ENCODE data around the gene TEC. TPM values are rescaled to one million over a fixed set of nuclear protein-coding genes. Genes with fewer than 3 reads are reported as not detected.

The TEC gene
- polyA plus RNA-seq, 1 donor (not counting 4 experiments of a cell fraction or from before 2014, with no cell fraction given) = 0.39 TPM

- H3K27ac ChIP-seq (ENCODE audit: control insufficient read depth, insufficient read depth, low read length) = no peak overlapping the region
- DNase-seq (ENCODE audit: low read depth, low spot score) = no peak
- H2AFZ ChIP-seq (ENCODE audit: control insufficient read depth, low read length) = peak overlapping the region; percentile 41
- no peak overlapping the region for H3K4me2 ChIP-seq (ENCODE audit: control insufficient read depth, extremely low read depth, insufficient read depth, low read depth, low read length)
- H3K4me1 ChIP-seq (ENCODE audit: control insufficient read depth, extremely low read depth, insufficient read depth, low read length) = peaks cover 8% of the 10 kb centered on the region
- H3K9ac ChIP-seq (ENCODE audit: control insufficient read depth, extremely low read depth, insufficient read depth, low read length) = no peak overlapping the region
- no peaks in the 10 kb centered on the region for H4K20me1 ChIP-seq (ENCODE audit: control insufficient read depth, extremely low read depth, insufficient read depth, low read length)
- H3K36me3 ChIP-seq (ENCODE audit: control insufficient read depth in 2 of 2, extremely low read depth in 1 of 2, insufficient read depth in 2 of 2, low read length in 2 of 2) = no peaks in the 10 kb centered on the region
- dilution Hi-C loops (cut with MboI; ENCODE audit: extremely low pct_ligation_motif_present, low sequenced_read_pairs) = no loop called here
- no peaks in the 10 kb centered on the region for H3K27me3 ChIP-seq (ENCODE audit: control insufficient read depth, extremely low read depth, insufficient read depth, low read length)
- H3K79me2 ChIP-seq (ENCODE audit: control insufficient read depth, insufficient read depth, low read length) = no peaks in the 10 kb centered on the region
- TF ChIP-seq CTCF (optimal IDR thresholded peaks at IDR 0.05 in 1 of 3, IDR thresholded peaks at IDR 0.05 in 1 of 3, conservative IDR thresholded peaks at IDR 0.05 in 1 of 3; ENCODE audit: extremely low read depth in 1 of 3, insufficient read depth in 2 of 3, low read length in 3 of 3) = peak; percentile 37 to 69 (median 67)
- TF ChIP-seq EZH2 (IDR thresholded peaks at IDR 0.05; ENCODE audit: low read length) = no peak
- H3K9me3 ChIP-seq (ENCODE audit: control insufficient read depth, low read depth, low read length) = no peaks in the 10 kb centered on the region
- H3K4me3 ChIP-seq (ENCODE audit: control insufficient read depth in 2 of 3, extremely low read depth in 1 of 3, insufficient read depth in 2 of 3, low read depth in 1 of 3, low read length in 3 of 3) = no peak overlapping the region
- H3K9me1 ChIP-seq (ENCODE audit: control insufficient read depth, extremely low read depth, insufficient read depth, low read length) = no peaks in the 10 kb centered on the region
- FAIRE-seq = peak; percentile 85
Measured at GRCh38 chr4:48109413-48110263, 160.0 kb downstream of the TEC start.

GRCh38 chr4:48108309-48109073 lies 161.1 kb downstream of the TEC start:
- Histone ChIP-seq H3K79me2 (ENCODE audit: control insufficient read depth, insufficient read depth, low read length) (no peaks in the 10 kb centered on the region), H2AFZ (ENCODE audit: control insufficient read depth, low read length) (no peak overlapping the region), H3K27me3 (ENCODE audit: control insufficient read depth, extremely low read depth, insufficient read depth, low read length) (no peaks in the 10 kb centered on the region), H3K36me3 (ENCODE audit: control insufficient read depth in 2 of 2, extremely low read depth in 1 of 2, insufficient read depth in 2 of 2, low read length in 2 of 2) (no peaks in the 10 kb centered on the region), H3K27ac (ENCODE audit: control insufficient read depth, insufficient read depth, low read length) (no peak overlapping the region), H3K9me3 (ENCODE audit: control insufficient read depth, low read depth, low read length) (no peaks in the 10 kb centered on the region), H3K9me1 (ENCODE audit: control insufficient read depth, extremely low read depth, insufficient read depth, low read length) (no peaks in the 10 kb centered on the region), H3K9ac (ENCODE audit: control insufficient read depth, extremely low read depth, insufficient read depth, low read length) (no peak overlapping the region), H4K20me1 (ENCODE audit: control insufficient read depth, extremely low read depth, insufficient read depth, low read length) (no peaks in the 10 kb centered on the region), H3K4me2 (ENCODE audit: control insufficient read depth, extremely low read depth, insufficient read depth, low read depth, low read length) (no peak overlapping the region), H3K4me1 (ENCODE audit: control insufficient read depth, extremely low read depth, insufficient read depth, low read length) (peaks cover 11% of the 10 kb centered on the region), H3K4me3 (ENCODE audit: control insufficient read depth in 2 of 3, extremely low read depth in 1 of 3, insufficient read depth in 2 of 3, low read depth in 1 of 3, low read length in 3 of 3) (no peak overlapping the region)
- no peak for DNase-seq (ENCODE audit: low read depth, low spot score)
- no peak for FAIRE-seq
- TF ChIP-seq CTCF (optimal IDR thresholded peaks at IDR 0.05 in 1 of 3, IDR thresholded peaks at IDR 0.05 in 1 of 3, conservative IDR thresholded peaks at IDR 0.05 in 1 of 3; ENCODE audit: extremely low read depth in 1 of 3, insufficient read depth in 2 of 3, low read length in 3 of 3) (no peak), EZH2 (IDR thresholded peaks at IDR 0.05; ENCODE audit: low read length) (no peak)
- dilution Hi-C loops (cut with MboI; ENCODE audit: extremely low pct_ligation_motif_present, low sequenced_read_pairs) = no loop called here

All from keratinocyte (primary cell).